HEK293 (cell line): ENCODE results near the gene SH3BP2.
A peak's percentile ranks its signal among the peaks of the same experiment; 100 is the strongest.

Experiments used
- CTCF ChIA-PET: fragments of 350-600 bp; formaldehyde crosslinking; extraction: SDS; loops from one replicate; lab custom pipeline; 2021; ENCODE audit warnings: antibody characterized with exemption; lab: Yijun Ruan, JAX
- POLR2A ChIA-PET: fragments of 300-600 bp; formaldehyde crosslinking; extraction: SDS; loops from one replicate; lab custom pipeline; 2020; ENCODE audit warnings: antibody characterized with exemption, inconsistent platforms; lab: Yijun Ruan, JAX
- H3K27ac ChIP-seq: fragments of 200-500 bp; sonication (Bioruptor generic); 2 replicates; pipeline ENCODE4 v1.5.1; 2014; ENCODE audit warnings: low read depth, low read length, control low read depth, inconsistent platforms; ENCODE audit errors: extremely low read depth
- H3K36me3 ChIP-seq, 2 experiments: fragments of 200-500 bp in 1 of 2; sonication (Bioruptor generic) in 1 of 2; 1 replicate in 1 of 2; 2 replicates in 1 of 2; pipeline ENCODE4 v1.5.1; 2014 to 2017; ENCODE audit warnings: inconsistent platforms in 2 of 2, low read length in 2 of 2; ENCODE audit not compliant: control insufficient read depth in 2 of 2, insufficient read depth in 1 of 2
- H3K4me1 ChIP-seq: fragments of 200-500 bp; sonication (Bioruptor generic); 2 replicates; pipeline ENCODE4 v1.5.1; 2014; ENCODE audit warnings: mild to moderate bottlenecking, low read length, inconsistent platforms; ENCODE audit not compliant: control insufficient read depth, insufficient read depth
- H3K4me3 ChIP-seq: 2 replicates; pipeline ENCODE4 v1.5.1; 2011; ENCODE audit warnings: low read depth, mild to moderate bottlenecking, control low read depth, low read length, moderate library complexity
- H3K9me3 ChIP-seq: fragments of 200-500 bp; sonication (Bioruptor generic); 2 replicates; pipeline ENCODE4 v1.5.1; 2014; ENCODE audit warnings: low read depth, low read length, inconsistent platforms; ENCODE audit not compliant: control insufficient read depth, insufficient read depth
- EGR2 ChIP-seq: fragments of 450-650 bp; formaldehyde crosslinking; IDR thresholded peaks from 2 replicates; pipeline ENCODE4 v1.5.1; 2016; ENCODE audit warnings: low read depth, missing biosample characterization, missing genetic modification characterization
- OSR2 ChIP-seq: fragments of 450-650 bp; formaldehyde crosslinking; IDR thresholded peaks from 2 replicates; pipeline ENCODE4 v1.5.1; 2016; ENCODE audit warnings: missing biosample characterization, missing genetic modification characterization
- SALL2 ChIP-seq: fragments of 450-650 bp; formaldehyde crosslinking; IDR thresholded peaks from 2 replicates; pipeline ENCODE4 v1.5.0; 2017; ENCODE audit warnings: missing biosample characterization, mild to moderate bottlenecking, missing genetic modification characterization, borderline replicate concordance
- SP3 ChIP-seq: fragments of 450-650 bp; formaldehyde crosslinking; IDR thresholded peaks from 2 replicates; pipeline ENCODE4 v1.5.1; 2016; ENCODE audit warnings: missing biosample characterization, missing genetic modification characterization
- ZBTB20 ChIP-seq: fragments of 450-650 bp; formaldehyde crosslinking; IDR thresholded peaks from 2 replicates; pipeline ENCODE4 v1.5.1; 2016; ENCODE audit warnings: missing biosample characterization, missing genetic modification characterization
- ZBTB7A ChIP-seq: fragments of 450-650 bp; formaldehyde crosslinking; IDR thresholded peaks from 2 replicates; pipeline ENCODE4 v1.5.1; 2016; ENCODE audit warnings: low read depth, missing biosample characterization, missing genetic modification characterization
- ZNF112 ChIP-seq: fragments of 450-650 bp; formaldehyde crosslinking; IDR thresholded peaks from 2 replicates; pipeline ENCODE4 v1.5.0; 2017; ENCODE audit warnings: missing biosample characterization, missing genetic modification characterization
- ZNF169 ChIP-seq: fragments of 450-650 bp; formaldehyde crosslinking; IDR thresholded peaks from 2 replicates; pipeline ENCODE4 v1.5.1; 2016; ENCODE audit warnings: missing biosample characterization, missing genetic modification characterization
- ZNF202 ChIP-seq: fragments of 450-650 bp; formaldehyde crosslinking; IDR thresholded peaks from 2 replicates; pipeline ENCODE4 v1.5.1; 2016; ENCODE audit warnings: missing biosample characterization, missing genetic modification characterization, borderline replicate concordance
- ZNF24 ChIP-seq: fragments of 450-650 bp; formaldehyde crosslinking; IDR thresholded peaks from 2 replicates; pipeline ENCODE4 v1.5.1; 2016; ENCODE audit warnings: missing biosample characterization, missing genetic modification characterization
- ZNF292 ChIP-seq: fragments of 450-650 bp; formaldehyde crosslinking; IDR thresholded peaks from 2 replicates; pipeline ENCODE4 v1.5.1; 2016; ENCODE audit warnings: low read depth, missing biosample characterization, missing genetic modification characterization, borderline replicate concordance
- ZNF311 ChIP-seq: fragments of 450-650 bp; formaldehyde crosslinking; IDR thresholded peaks from 2 replicates; pipeline ENCODE4 v1.5.1; 2017; ENCODE audit warnings: missing biosample characterization, missing genetic modification characterization, borderline replicate concordance
- ZNF335 ChIP-seq: fragments of 450-650 bp; formaldehyde crosslinking; conservative IDR thresholded peaks from 2 replicates; pipeline ENCODE4 v1.5.1; 2016; ENCODE audit warnings: missing biosample characterization, missing genetic modification characterization
- ZNF449 ChIP-seq: fragments of 450-650 bp; formaldehyde crosslinking; IDR thresholded peaks from 2 replicates; pipeline ENCODE4 v1.5.1; 2017; ENCODE audit warnings: missing biosample characterization, mild to moderate bottlenecking, missing genetic modification characterization, moderate library complexity
- ZNF544 ChIP-seq: fragments of 450-650 bp; formaldehyde crosslinking; IDR thresholded peaks from 2 replicates; pipeline ENCODE4 v1.5.0; 2017; ENCODE audit warnings: missing biosample characterization, missing genetic modification characterization
- ZNF664 ChIP-seq: fragments of 450-650 bp; formaldehyde crosslinking; IDR thresholded peaks from 2 replicates; pipeline ENCODE4 v1.5.1; 2016; ENCODE audit warnings: missing biosample characterization, missing genetic modification characterization
- ZSCAN30 ChIP-seq: fragments of 450-650 bp; IDR thresholded peaks from 2 replicates; pipeline ENCODE4 v1.5.1; 2018; ENCODE audit warnings: missing biosample characterization, mild to moderate bottlenecking, missing genetic modification characterization, moderate library complexity
- ZSCAN5A ChIP-seq: fragments of 450-650 bp; formaldehyde crosslinking; IDR thresholded peaks from 2 replicates; pipeline ENCODE4 v1.5.1; 2016; ENCODE audit warnings: missing biosample characterization, missing genetic modification characterization
- TF ChIP-seq, protein P1 (sequence below): fragments of 450-650 bp; formaldehyde crosslinking; IDR thresholded peaks from 2 replicates; pipeline ENCODE4 v1.5.1; 2016; ENCODE audit warnings: missing biosample characterization, missing genetic modification characterization

The SH3BP2 gene

GRCh38 chr4:2843941-2844584 lies 51.2 kb downstream of the SH3BP2 start:
- POLR2A ChIA-PET: interaction anchor here (0.7 kb wide), 1 partner anchor 67 kb away, joined by 4 read pairs; no protein-coding TSS in a partner anchor
- Histone ChIP-seq H3K36me3 (no peaks in the 10 kb centered on the region), H3K4me3 (peak overlapping the region; percentile 83), H3K4me1 (no peaks in the 10 kb centered on the region), H3K9me3 (no peaks in the 10 kb centered on the region), H3K27ac (peak overlapping the region; percentile 65; the same call in 1 of the 2 replicates)
- CTCF ChIA-PET: no interaction called here
- TF ChIP-seq ZBTB20 (tag by site-specific recombination) (peak; percentile 17; the same call in 1 of the 2 replicates), ZBTB7A (tag by site-specific recombination) (0 out of 2 replicates have a peak, but pooled peaks have one; percentile 60), ZNF335 (peak; percentile 60), EGR2 (tag by site-specific recombination) (0 out of 2 replicates have a peak, but pooled peaks have one; percentile 4), ZNF449 (tag by site-specific recombination) (no peak), ZNF112 (tag by site-specific recombination) (no peak)
- TF ChIP-seq, all 188 proteins: peak for 4

DNA sequence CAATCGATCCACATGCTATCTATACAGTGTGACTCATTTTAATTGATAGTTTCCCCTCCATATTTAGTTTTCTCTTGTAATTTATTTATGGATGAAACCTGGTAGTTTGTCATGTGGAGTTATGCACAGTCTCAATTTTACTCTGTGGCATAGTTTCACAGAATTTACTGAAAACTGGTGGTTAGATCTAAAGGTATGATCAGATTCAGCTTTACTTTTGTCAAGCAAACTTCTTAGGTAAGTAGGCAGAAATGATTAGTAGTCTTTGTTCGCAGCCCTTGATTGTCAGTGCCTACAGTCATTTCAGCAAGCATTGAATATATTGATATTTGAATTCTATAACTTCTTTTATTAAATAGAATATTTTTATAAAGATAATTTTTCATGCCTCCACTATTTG lies 53.3 kb downstream of the SH3BP2 start:
- ChIA-PET POLR2A (no interaction called here), CTCF (no interaction called here)
- no peaks in the 10 kb centered on the region for H3K4me1 ChIP-seq
- TF ChIP-seq ZSCAN5A (tag by site-specific recombination) (no peak), ZSCAN30 (tag by site-specific recombination) (no peak), ZNF24 (no peak)
- TF ChIP-seq, all 188 proteins: peak for 0
- no peaks in the 10 kb centered on the region for H3K9me3 ChIP-seq
- H3K27ac ChIP-seq: no peak overlapping the region
- no peaks in the 10 kb centered on the region for H3K36me3 ChIP-seq
- no peak overlapping the region for H3K4me3 ChIP-seq

- ChIA-PET POLR2A (no interaction called here), CTCF (interaction anchor here (0.6 kb wide), 1 partner anchor 130 kb away, joined by 3 read pairs; no protein-coding TSS in a partner anchor)
- Histone ChIP-seq H3K9me3 (no peaks in the 10 kb centered on the region), H3K4me1 (no peaks in the 10 kb centered on the region), H3K4me3 (no peak overlapping the region), H3K36me3 (no peaks in the 10 kb centered on the region), H3K27ac (no peak overlapping the region)
- TF ChIP-seq, protein P1, sequence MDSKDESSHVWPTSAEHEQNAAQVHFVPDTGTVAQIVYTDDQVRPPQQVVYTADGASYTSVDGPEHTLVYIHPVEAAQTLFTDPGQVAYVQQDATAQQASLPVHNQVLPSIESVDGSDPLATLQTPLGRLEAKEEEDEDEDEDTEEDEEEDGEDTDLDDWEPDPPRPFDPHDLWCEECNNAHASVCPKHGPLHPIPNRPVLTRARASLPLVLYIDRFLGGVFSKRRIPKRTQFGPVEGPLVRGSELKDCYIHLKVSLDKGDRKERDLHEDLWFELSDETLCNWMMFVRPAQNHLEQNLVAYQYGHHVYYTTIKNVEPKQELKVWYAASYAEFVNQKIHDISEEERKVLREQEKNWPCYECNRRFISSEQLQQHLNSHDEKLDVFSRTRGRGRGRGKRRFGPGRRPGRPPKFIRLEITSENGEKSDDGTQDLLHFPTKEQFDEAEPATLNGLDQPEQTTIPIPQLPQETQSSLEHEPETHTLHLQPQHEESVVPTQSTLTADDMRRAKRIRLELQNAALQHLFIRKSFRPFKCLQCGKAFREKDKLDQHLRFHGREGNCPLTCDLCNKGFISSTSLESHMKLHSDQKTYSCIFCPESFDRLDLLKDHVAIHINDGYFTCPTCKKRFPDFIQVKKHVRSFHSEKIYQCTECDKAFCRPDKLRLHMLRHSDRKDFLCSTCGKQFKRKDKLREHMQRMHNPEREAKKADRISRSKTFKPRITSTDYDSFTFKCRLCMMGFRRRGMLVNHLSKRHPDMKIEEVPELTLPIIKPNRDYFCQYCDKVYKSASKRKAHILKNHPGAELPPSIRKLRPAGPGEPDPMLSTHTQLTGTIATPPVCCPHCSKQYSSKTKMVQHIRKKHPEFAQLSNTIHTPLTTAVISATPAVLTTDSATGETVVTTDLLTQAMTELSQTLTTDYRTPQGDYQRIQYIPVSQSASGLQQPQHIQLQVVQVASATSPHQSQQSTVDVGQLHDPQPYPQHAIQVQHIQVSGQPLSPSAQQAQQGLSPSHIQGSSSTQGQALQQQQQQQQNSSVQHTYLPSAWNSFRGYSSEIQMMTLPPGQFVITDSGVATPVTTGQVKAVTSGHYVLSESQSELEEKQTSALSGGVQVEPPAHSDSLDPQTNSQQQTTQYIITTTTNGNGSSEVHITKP (tag by site-specific recombination): peak; percentile 21; the same call in 1 of the 2 replicates
- TF ChIP-seq ZNF202: no peak
- TF ChIP-seq ZNF664 (tag by site-specific recombination): no peak
- no peak for TF ChIP-seq OSR2 (tag by site-specific recombination)
- TF ChIP-seq ZNF311 (tag by site-specific recombination): no peak
- no peak for TF ChIP-seq ZNF544 (tag by site-specific recombination)
- TF ChIP-seq SALL2 (tag by site-specific recombination): no peak
- peak; percentile 58; the same call in 1 of the 2 replicates for TF ChIP-seq ZNF449 (tag by site-specific recombination)
- no peak for TF ChIP-seq ZNF292 (tag by site-specific recombination)
- no peak for TF ChIP-seq SP3
- no peak for TF ChIP-seq ZNF169 (tag by site-specific recombination)
Observed at GRCh38 chr4:2847302-2847871, 54.5 kb downstream of the SH3BP2 start.
